Measurements from ENCODE around the gene BTF3. TPM values are rescaled to one million over a fixed set of nuclear protein-coding genes. Genes with fewer than 3 reads are reported as not detected.

Gene BTF3
- total and polyA plus RNA-seq, 9 of the 15 experiments (the other 6 are each of a cell fraction or from before 2014, with no cell fraction given) = 534 to 1,637 (median 848) TPM

GRCh38 chr5:73491155-73491554 is 7.1 kb upstream of the BTF3 start:
- no peaks in the 10 kb centered on the region for H3K9me3 ChIP-seq (replicated peaks; ENCODE audit: control insufficient read depth, insufficient read depth, low read depth, low read length)
- no peaks in the 10 kb centered on the region for H3K36me3 ChIP-seq (ENCODE audit: control insufficient read depth, insufficient read depth, low read length)
- ChIA-PET POLR2A (interaction anchor here (1.4 kb wide), 1 partner anchor 13 kb away, joined by 4 read pairs; no protein-coding TSS in a partner anchor), CTCF (ENCODE audit: low intra/inter-chr PET ratio) (no interaction called here)
- H4K20me1 ChIP-seq (replicated peaks; ENCODE audit: control insufficient read depth, insufficient read depth, low read length) = no peaks in the 10 kb centered on the region
- peak overlapping the region; percentile 36; the same call in 1 of the 2 replicates for H2AFZ ChIP-seq (ENCODE audit: low read depth, low read length)
- in situ Hi-C loops (cut with MboI) (no loop called here), intact Hi-C loops (cut with micrococcal nuclease) (no loop called here)
- H3K4me1 ChIP-seq (replicated peaks in 1 of 2; ENCODE audit: control insufficient read depth in 2 of 2, insufficient read depth in 2 of 2, low read length in 2 of 2) = peaks cover 9 to 15% of the 10 kb centered on the region in 2 experiments; a peak in 3 of 5 replicates
- BruUV-seq (replicated peaks) = no TSS peak
- H3K9ac ChIP-seq (ENCODE audit: insufficient read depth in 1 of 2, low read depth in 2 of 2, low read length in 2 of 2) = no peak overlapping the region
- 31% methylated on average over 1 of the region's 1 CpG for WGBS (ENCODE audit: insufficient coverage, low coverage, missing lambda C conversion rate)
- DNase-seq (ENCODE audit: extremely low read depth in 1 of 4, low spot score in 3 of 4) (no peak), FAIRE-seq (peak; percentile 26), ATAC-seq (no peak)
- no peaks in the 10 kb centered on the region for H3K79me2 ChIP-seq (ENCODE audit: control insufficient read depth, insufficient read depth, low read length)
- no peak overlapping the region for H3K4me3 ChIP-seq
- TF ChIP-seq MTA2 (IDR thresholded peaks at IDR 0.05; ENCODE audit: low read depth) (no peak), PPARD (CRISPR knock-in tag; IDR thresholded peaks at IDR 0.05) (no peak), PML (IDR thresholded peaks at IDR 0.05; ENCODE audit: low read length) (no peak), FOXJ2 (tag; IDR thresholded peaks at IDR 0.05) (no peak), BACH1 (tag; IDR thresholded peaks at IDR 0.05) (no peak), TCF15 (CRISPR knock-in tag; IDR thresholded peaks at IDR 0.05) (no peak), CXXC5 (CRISPR knock-in tag; IDR thresholded peaks at IDR 0.05) (no peak), GATA2 (CRISPR knock-in tag; IDR thresholded peaks at IDR 0.05) (no peak), SETDB1 (IDR thresholded peaks at IDR 0.05; ENCODE audit: low read length) (no peak), ZBTB2 (IDR thresholded peaks at IDR 0.05) (no peak), SAFB (IDR thresholded peaks at IDR 0.05; ENCODE audit: borderline replicate concordance, low read depth, low read length) (no peak)
- no peak overlapping the region for H3K4me2 ChIP-seq (ENCODE audit: insufficient read depth, low read length)
- H3K27me3 ChIP-seq (ENCODE audit: control insufficient read depth in 2 of 2, insufficient read depth in 2 of 2, low read length in 2 of 2) = no peaks in the 10 kb centered on the region
- H3K27ac ChIP-seq (ENCODE audit: extremely low read depth, low read depth, low read length) = no peak overlapping the region
- H3K9me1 ChIP-seq (ENCODE audit: control insufficient read depth, insufficient read depth, low read length) = no peaks in the 10 kb centered on the region
